Measurements from ENCODE around the gene C1QTNF9.
"Not testable (repeated sequence)": the region's sequence is repeated elsewhere in the genome, so short reads cannot be mapped to it uniquely, and the experiment has no call there.

The C1QTNF9 gene

GRCh38 chr13:24327598-24327997 lies 18.2 kb downstream of the C1QTNF9 start:
- not testable (repeated sequence) for DNase-seq

- DNase-seq: no peak
Observed at GRCh38 chr13:24328145-24328544, 18.8 kb downstream of the C1QTNF9 start.

GRCh38 chr13:24338721-24339120 lies 29.3 kb downstream of the C1QTNF9 start:
- no peak for DNase-seq

GRCh38 chr13:24339937-24340607 lies 30.7 kb downstream of the C1QTNF9 start:
- DNase-seq: no peak

GRCh38 chr13:24340608-24340955 lies 31.2 kb downstream of the C1QTNF9 start:
- DNase-seq: no peak

GRCh38 chr13:24341439-24341838 lies 32.1 kb downstream of the C1QTNF9 start:
- no peak for DNase-seq

- DNase-seq: no peak
Observed at GRCh38 chr13:24348385-24348784, 39.0 kb downstream of the C1QTNF9 start.

- DNase-seq: no peak
Observed at GRCh38 chr13:24348797-24349515, 39.6 kb downstream of the C1QTNF9 start.

GRCh38 chr13:24349778-24350664 lies 40.6 kb downstream of the C1QTNF9 start:
- DNase-seq: not testable (repeated sequence)

GRCh38 chr13:24351423-24351822 lies 42.0 kb downstream of the C1QTNF9 start:
- DNase-seq: no peak

GRCh38 chr13:24353736-24354135 lies 44.4 kb downstream of the C1QTNF9 start:
- DNase-seq: no peak

- DNase-seq: no peak
Observed at GRCh38 chr13:24355103-24355502, 45.7 kb downstream of the C1QTNF9 start.

GRCh38 chr13:24356270-24356669 lies 46.9 kb downstream of the C1QTNF9 start:
- DNase-seq: no peak

GRCh38 chr13:24356837-24357236 lies 47.5 kb downstream of the C1QTNF9 start:
- DNase-seq: no peak

GRCh38 chr13:24357756-24358155 lies 48.4 kb downstream of the C1QTNF9 start:
- no peak for DNase-seq

GRCh38 chr13:24358836-24359235 lies 49.5 kb downstream of the C1QTNF9 start:
- not testable (repeated sequence) for DNase-seq

- not testable (repeated sequence) for DNase-seq
Observed at GRCh38 chr13:24359252-24359651, 49.9 kb downstream of the C1QTNF9 start.

GRCh38 chr13:24360106-24360505 lies 50.7 kb downstream of the C1QTNF9 start:
- DNase-seq: no peak

- no peak for DNase-seq
Observed at GRCh38 chr13:24361113-24361512, 51.7 kb downstream of the C1QTNF9 start.

GRCh38 chr13:24361852-24362366 lies 52.5 kb downstream of the C1QTNF9 start:
- DNase-seq: no peak

- DNase-seq: no peak
Observed at GRCh38 chr13:24362435-24362952, 53.1 kb downstream of the C1QTNF9 start.

GRCh38 chr13:24365191-24365590 lies 55.8 kb downstream of the C1QTNF9 start:
- DNase-seq: no peak

- not testable (repeated sequence) for DNase-seq
Observed at GRCh38 chr13:24366315-24366714, 56.9 kb downstream of the C1QTNF9 start.

All from CD4-positive, alpha-beta T cell treated with Interleukin-17A for 1 hour (primary cell).